ENCODE data around the gene PILRA. TPM values are rescaled to one million over a fixed set of nuclear protein-coding genes. Genes with fewer than 3 reads are reported as not detected.
A peak's percentile ranks its signal among the peaks of the same experiment; 100 is the strongest.
"Not testable (repeated sequence)": the region's sequence is repeated elsewhere in the genome, so short reads cannot be mapped to it uniquely, and the experiment has no call there.

Gene PILRA
- total and polyA plus RNA-seq, 5 experiments from 2014 or later, result 0.35 to 10.6 (median 0.63) TPM

GRCh38 chr7:100443096-100443840 is 70.0 kb downstream of the PILRA start:
- Mint-ChIP-seq H3K4me3 (no peak overlapping the region), H3K4me1 (peaks cover 8 to 13% (median 12%) of the 10 kb centered on the region in 4 donors), H3K9me3 (no peaks in the 10 kb centered on the region), H3K36me3 (no peaks in the 10 kb centered on the region), H3K27me3 (no peaks in the 10 kb centered on the region), H3K27ac (peak overlapping the region in 8 of 10 donors; percentile 23 to 77 (median 44))
- no peak for DNase-seq
- POLR2A ChIA-PET, result interaction anchor here (2.1 to 5.0 kb wide), 2 partner anchors 11 to 14 kb away, joined by 5 to 35 read pairs; partner anchors contain the start of genes MEPCE and ZCWPW1
- ATAC-seq, result no peak

DNA sequence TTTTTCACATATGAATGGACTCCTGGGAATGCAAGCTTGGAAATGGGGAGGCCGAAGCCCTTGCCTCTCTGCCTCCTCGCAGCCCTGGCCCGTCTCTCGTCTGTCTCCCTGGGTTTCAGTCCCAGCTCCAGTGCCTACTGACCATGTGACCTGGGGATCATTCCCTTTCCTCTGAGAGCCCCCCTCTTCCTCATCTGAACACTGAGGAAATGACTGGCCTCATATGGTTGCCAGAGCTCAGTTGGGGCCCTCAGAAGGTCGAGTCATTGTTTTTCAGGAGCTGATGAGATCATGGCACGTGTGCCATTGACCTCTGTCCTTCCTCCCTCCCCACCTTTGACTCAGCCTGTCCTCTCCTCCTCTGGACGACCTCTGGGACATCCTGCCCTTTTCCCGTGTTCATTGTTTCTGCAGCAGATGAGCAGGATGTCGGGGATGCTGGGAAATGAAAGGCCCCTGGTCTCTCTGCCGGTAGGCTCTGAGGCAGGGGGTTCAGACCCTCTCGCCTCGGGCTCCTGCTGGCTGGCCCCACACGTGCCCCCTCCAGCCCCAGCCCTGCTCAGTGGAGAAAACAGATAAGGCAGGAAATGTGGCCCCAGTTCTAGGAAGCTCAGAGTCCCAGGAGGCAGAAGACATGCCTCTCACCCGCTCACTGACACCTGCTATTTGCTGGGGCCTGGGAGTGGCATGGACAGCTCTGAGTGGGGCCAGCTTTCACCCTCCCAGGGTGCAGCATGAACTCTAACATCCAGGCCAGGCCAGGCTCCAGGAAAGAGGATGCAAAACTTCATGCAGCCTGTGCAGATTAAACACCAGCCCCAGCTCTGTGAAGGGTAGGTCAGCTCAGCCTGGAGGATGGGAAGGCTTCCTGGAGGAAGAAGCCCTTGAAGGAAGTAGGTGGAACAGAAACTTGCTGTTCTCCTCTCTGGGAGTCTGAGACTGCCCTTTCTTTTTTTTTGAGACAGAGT is 71.3 kb downstream of the PILRA start:
- POLR2A ChIA-PET, result interaction anchor here (1.1 to 5.0 kb wide), 3 partner anchors 9 to 15 kb away, joined by 3 to 35 read pairs (median 22); partner anchors contain the start of genes MEPCE, PPP1R35 and ZCWPW1
- H3K9me3 Mint-ChIP-seq, result no peaks in the 10 kb centered on the region
- DNase-seq (no peak), ATAC-seq (peak in 1 of 2 donors; percentile 29)
- H3K4me1 Mint-ChIP-seq, result peaks cover 8 to 13% (median 12%) of the 10 kb centered on the region in 4 donors
- no peaks in the 10 kb centered on the region for H3K27me3 Mint-ChIP-seq
- no peaks in the 10 kb centered on the region for H3K36me3 Mint-ChIP-seq
- H3K27ac Mint-ChIP-seq, result peak overlapping the region in 5 of 10 donors; percentile 22 to 70 (median 57)
- peak overlapping the region in 2 of 10 donors; percentile 43 to 48 for H3K4me3 Mint-ChIP-seq

DNA sequence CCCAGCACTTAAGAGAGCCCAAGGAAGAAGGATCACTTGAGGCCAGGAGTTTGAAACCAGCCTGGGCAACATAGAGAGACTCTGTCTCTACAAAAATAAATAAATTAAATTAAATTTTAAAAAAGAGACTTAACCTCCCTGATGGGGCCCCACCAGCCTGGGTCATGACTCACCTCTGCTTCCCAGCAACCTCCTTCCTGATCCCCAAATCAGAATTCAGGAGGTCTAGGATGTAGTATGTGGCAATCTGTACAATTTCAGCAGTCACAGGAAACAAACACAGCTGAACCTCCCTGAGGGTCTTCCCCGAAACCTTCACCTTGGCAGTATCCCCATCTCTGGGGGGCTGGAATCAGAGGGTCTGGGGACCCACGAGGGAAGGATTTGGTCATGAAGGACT is 72.8 kb downstream of the PILRA start:
- POLR2A ChIA-PET, result interaction anchor here (1.1 to 5.0 kb wide), 3 partner anchors 9 to 17 kb away, joined by 3 to 35 read pairs (median 22); partner anchors contain the start of genes MEPCE, PPP1R35 and ZCWPW1
- Mint-ChIP-seq H3K27ac (peak overlapping the region in 1 of 10 donors; percentile 43), H3K9me3 (no peaks in the 10 kb centered on the region), H3K36me3 (no peaks in the 10 kb centered on the region), H3K4me3 (no peak overlapping the region), H3K27me3 (no peaks in the 10 kb centered on the region), H3K4me1 (peaks cover 11 to 20% (median 18%) of the 10 kb centered on the region in 4 donors)
- DNase-seq (no peak), ATAC-seq (no peak)

- not testable (repeated sequence) for H3K27ac Mint-ChIP-seq, DNase-seq, H3K36me3 Mint-ChIP-seq, H3K9me3 Mint-ChIP-seq, ATAC-seq, H3K27me3 Mint-ChIP-seq, H3K4me3 Mint-ChIP-seq
- H3K4me1 Mint-ChIP-seq, result peaks cover 11 to 20% (median 17%) of the 10 kb centered on the region in 4 donors
- POLR2A ChIA-PET, result interaction anchor here (3.0 to 5.0 kb wide), 2 partner anchors 12 to 18 kb away, joined by 22 to 35 read pairs; partner anchors contain the start of genes MEPCE, PPP1R35 and ZCWPW1
These were observed 74.1 kb downstream of the PILRA start for GRCh38 chr7:100447363-100447762.

DNA sequence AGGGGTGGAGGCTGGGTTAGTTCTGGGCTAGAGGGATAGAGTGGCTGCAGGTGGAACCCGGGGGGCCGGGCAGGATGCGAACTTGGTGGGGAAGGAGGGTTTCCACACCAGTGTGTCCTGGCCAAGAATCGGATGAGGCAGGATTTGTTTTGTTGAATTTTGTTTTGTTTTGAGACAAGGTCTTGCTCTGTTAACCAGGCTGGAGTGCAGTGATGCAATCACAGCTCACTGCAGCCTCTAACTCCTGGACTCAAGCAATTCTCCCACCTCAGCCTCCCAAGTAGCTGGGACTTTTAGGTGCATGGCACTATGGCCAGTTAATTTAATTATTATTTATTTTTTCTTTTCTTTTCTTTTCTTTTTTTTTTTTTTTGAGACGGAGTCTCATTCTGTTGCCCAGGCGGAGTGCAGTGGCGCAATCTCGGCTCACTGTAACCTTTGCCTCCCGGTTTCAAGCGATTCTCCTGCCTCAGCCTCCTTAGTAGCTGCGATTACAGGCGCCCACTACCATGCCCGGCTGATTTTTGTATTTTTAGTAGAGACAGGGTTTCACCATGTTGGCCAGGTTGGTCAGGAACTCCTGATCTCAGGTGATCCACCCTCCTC is 76.0 kb downstream of the PILRA start:
- ATAC-seq (no peak), DNase-seq (no peak)
- no peaks in the 10 kb centered on the region for H3K9me3 Mint-ChIP-seq
- H3K27ac Mint-ChIP-seq, result peak overlapping the region in 5 of 10 donors; percentile 46 to 76 (median 51)
- no peaks in the 10 kb centered on the region for H3K36me3 Mint-ChIP-seq
- peak overlapping the region in 5 of 10 donors; percentile 32 to 67 (median 44) for H3K4me3 Mint-ChIP-seq
- no peaks in the 10 kb centered on the region for H3K27me3 Mint-ChIP-seq
- H3K4me1 Mint-ChIP-seq, result peaks cover 6 to 20% (median 15%) of the 10 kb centered on the region in 4 donors
- POLR2A ChIA-PET, result interaction anchor here (0.6 to 4.6 kb wide), 7 partner anchors 13 to 101 kb away, joined by 3 to 44 read pairs (median 4); partner anchors contain the start of genes MEPCE, PPP1R35, SPACDR and ZCWPW1

Other genes with a start within 250 kb of the PILRA start
- 1 to 10 TPM; 5.6 to 7.2 TPM for gene MBLAC1, start 246.5 kb upstream of the PILRA start, total RNA-seq
- gene MBLAC1, start 246.5 kb upstream of the PILRA start, polyA plus RNA-seq, result 1 to 10 TPM; 2.1 to 2.3 (median 2.1) TPM
- 100 to 1,000 TPM; 170 to 206 TPM for gene LAMTOR4, start 224.6 kb upstream of the PILRA start, total RNA-seq
- 100 to 1,000 TPM; 403 to 435 (median 430) TPM for gene LAMTOR4, start 224.6 kb upstream of the PILRA start, polyA plus RNA-seq
- 100 to 1,000 TPM; 103 to 109 TPM for gene TRAPPC14, start 214.8 kb upstream of the PILRA start, total RNA-seq
- gene TRAPPC14, start 214.8 kb upstream of the PILRA start, polyA plus RNA-seq, result 1 to 10 TPM; 2.1 to 4.5 (median 2.4) TPM
- gene GAL3ST4, start 204.9 kb upstream of the PILRA start, total RNA-seq, result 10 to 100 TPM; 37.0 to 39.1 TPM
- gene GAL3ST4, start 204.9 kb upstream of the PILRA start, polyA plus RNA-seq, result 1 to 10 TPM; 4.0 to 6.5 (median 5.4) TPM
- 10 to 100 TPM; 39.0 to 40.1 TPM for gene GPC2, start 196.1 kb upstream of the PILRA start, total RNA-seq
- 1 to 10 TPM in 1 of 3 donors, under 1 TPM in 2; 0.09 to 1.1 (median 0.42) TPM for gene GPC2, start 196.1 kb upstream of the PILRA start, polyA plus RNA-seq
- 10 to 100 TPM; 12.0 to 12.1 TPM for gene STAG3, start 195.6 kb upstream of the PILRA start, total RNA-seq
- 1 to 10 TPM; 6.0 to 8.6 (median 6.9) TPM for gene STAG3, start 195.6 kb upstream of the PILRA start, polyA plus RNA-seq
- 10 to 100 TPM; 81.5 to 83.8 TPM for gene PVRIG, start 153.5 kb upstream of the PILRA start, total RNA-seq
- 10 to 100 TPM; 79.1 to 85.4 (median 84.7) TPM for gene PVRIG, start 153.5 kb upstream of the PILRA start, polyA plus RNA-seq
- not detected for gene SPDYE3, start 65.8 kb upstream of the PILRA start, total RNA-seq
- gene SPDYE3, start 65.8 kb upstream of the PILRA start, polyA plus RNA-seq, result 10 to 100 TPM in 1 of 3 donors, 1 to 10 TPM in 2; 4.8 to 10.9 (median 7.7) TPM
- 100 to 1,000 TPM; 129 to 130 TPM for gene PILRB, start 15.4 kb upstream of the PILRA start, total RNA-seq
- 10 to 100 TPM in 1 of 3 donors, 1 to 10 TPM in 2; 2.5 to 14.6 (median 3.3) TPM for gene PILRB, start 15.4 kb upstream of the PILRA start, polyA plus RNA-seq
- 10 to 100 TPM; 15.6 to 18.4 TPM for gene ZCWPW1, start 55.2 kb downstream of the PILRA start, total RNA-seq
- gene ZCWPW1, start 55.2 kb downstream of the PILRA start, polyA plus RNA-seq, result 1 to 10 TPM; 3.1 to 9.3 (median 5.5) TPM
- gene MEPCE, start 56.3 kb downstream of the PILRA start, total RNA-seq, result 10 to 100 TPM; 64.8 to 66.8 TPM
- 10 to 100 TPM in 2 of 3 donors, 1 to 10 TPM in 1; 9.7 to 15.8 (median 11.3) TPM for gene MEPCE, start 56.3 kb downstream of the PILRA start, polyA plus RNA-seq
- 10 to 100 TPM; 63.8 to 73.0 TPM for gene PPP1R35, start 63.0 kb downstream of the PILRA start, total RNA-seq
- 10 to 100 TPM; 20.7 to 40.6 (median 27.0) TPM for gene PPP1R35, start 63.0 kb downstream of the PILRA start, polyA plus RNA-seq
- 1 to 10 TPM; 4.0 to 4.5 TPM for gene SPACDR, start 90.8 kb downstream of the PILRA start, total RNA-seq
- gene SPACDR, start 90.8 kb downstream of the PILRA start, polyA plus RNA-seq, result under 1 TPM in 2 of 3 donors, not detected in 1; 0.28 to 0.56 TPM
- gene TSC22D4, start 105.7 kb downstream of the PILRA start, total RNA-seq, result 100 to 1,000 TPM; 128 to 129 TPM
- gene TSC22D4, start 105.7 kb downstream of the PILRA start, polyA plus RNA-seq, result 10 to 100 TPM; 30.3 to 35.9 (median 31.0) TPM
- gene NYAP1, start 110.4 kb downstream of the PILRA start, total RNA-seq, result under 1 TPM in 1 of 2 experiments, not detected in 1; 0.44 TPM
- gene NYAP1, start 110.4 kb downstream of the PILRA start, polyA plus RNA-seq, result not detected
- 10 to 100 TPM; 19.0 to 22.0 TPM for gene AGFG2, start 165.7 kb downstream of the PILRA start, total RNA-seq
- gene AGFG2, start 165.7 kb downstream of the PILRA start, polyA plus RNA-seq, result 10 to 100 TPM in 2 of 3 donors, 1 to 10 TPM in 1; 5.8 to 13.6 (median 11.5) TPM
- gene SAP25, start 200.4 kb downstream of the PILRA start, total RNA-seq, result 100 to 1,000 TPM; 102 to 118 TPM
- under 1 TPM in 1 of 3 donors, not detected in 2; 0.42 TPM for gene SAP25, start 200.4 kb downstream of the PILRA start, polyA plus RNA-seq
- 100 to 1,000 TPM; 447 to 454 TPM for gene LRCH4, start 212.6 kb downstream of the PILRA start, total RNA-seq
- gene LRCH4, start 212.6 kb downstream of the PILRA start, polyA plus RNA-seq, result 100 to 1,000 TPM; 131 to 180 (median 153) TPM
- 1 to 10 TPM; 2.5 to 3.6 TPM for gene FBXO24, start 212.8 kb downstream of the PILRA start, total RNA-seq
- gene FBXO24, start 212.8 kb downstream of the PILRA start, polyA plus RNA-seq, result under 1 TPM; 0.60 to 0.95 (median 0.61) TPM
- 10 to 100 TPM in 1 of 2 experiments, 1 to 10 TPM in 1; 8.3 to 12.5 TPM for gene PCOLCE, start 228.9 kb downstream of the PILRA start, total RNA-seq
- 1 to 10 TPM in 1 of 3 donors, under 1 TPM in 2; 0.25 to 1.3 (median 0.64) TPM for gene PCOLCE, start 228.9 kb downstream of the PILRA start, polyA plus RNA-seq
- gene MOSPD3, start 239.1 kb downstream of the PILRA start, total RNA-seq, result 10 to 100 TPM; 13.0 to 16.4 TPM
- gene MOSPD3, start 239.1 kb downstream of the PILRA start, polyA plus RNA-seq, result 10 to 100 TPM; 16.0 to 21.0 (median 20.0) TPM